SW 1271 (cell line): Measurements from ENCODE around the gene ITPKB.
"Not testable (repeated sequence)": the region's sequence is repeated elsewhere in the genome, so short reads cannot be mapped to it uniquely, and the experiment has no call there.

ENCODE experiments used
- DNase-seq, 2 experiments: peaks; one replicate each; lab custom pipeline; 2025; lab: John Stamatoyannopoulos, UW

Gene ITPKB

DNA sequence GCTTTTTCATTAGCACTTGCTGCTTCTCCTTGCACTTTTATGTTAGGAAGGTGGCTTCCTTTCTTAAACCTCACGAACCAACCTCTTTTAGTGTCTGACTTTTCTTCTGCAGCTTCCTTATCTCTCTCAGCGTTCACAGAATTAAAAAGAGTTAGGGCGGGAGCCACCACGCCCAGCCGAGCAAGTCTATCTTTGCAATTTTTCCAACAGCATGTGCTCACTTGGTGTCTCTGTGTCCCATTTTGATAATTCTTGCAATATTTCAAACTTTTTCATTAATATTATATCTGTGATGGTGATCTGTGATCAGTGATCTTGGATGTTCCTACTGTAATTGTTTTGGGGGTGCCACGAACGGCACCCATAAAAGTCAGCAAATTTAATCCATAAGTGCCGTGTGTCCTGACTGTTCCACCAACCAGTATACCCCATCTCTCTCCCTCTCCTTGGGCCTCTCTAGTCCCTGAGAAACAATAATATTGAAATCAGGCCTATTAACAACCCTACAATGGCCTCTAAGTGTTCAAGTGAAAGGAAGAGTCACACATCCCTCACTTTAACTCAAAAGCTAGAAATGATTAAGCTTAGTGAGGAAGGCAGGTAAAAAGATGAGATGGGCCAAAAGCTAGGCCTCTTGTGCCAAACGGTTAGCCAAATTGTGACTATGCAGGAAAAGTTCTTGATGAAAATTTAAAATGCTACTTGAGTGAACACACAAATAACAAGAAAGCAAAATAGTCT lies 15.9 kb upstream of the ITPKB start:
- DNase-seq, result no peak

DNA sequence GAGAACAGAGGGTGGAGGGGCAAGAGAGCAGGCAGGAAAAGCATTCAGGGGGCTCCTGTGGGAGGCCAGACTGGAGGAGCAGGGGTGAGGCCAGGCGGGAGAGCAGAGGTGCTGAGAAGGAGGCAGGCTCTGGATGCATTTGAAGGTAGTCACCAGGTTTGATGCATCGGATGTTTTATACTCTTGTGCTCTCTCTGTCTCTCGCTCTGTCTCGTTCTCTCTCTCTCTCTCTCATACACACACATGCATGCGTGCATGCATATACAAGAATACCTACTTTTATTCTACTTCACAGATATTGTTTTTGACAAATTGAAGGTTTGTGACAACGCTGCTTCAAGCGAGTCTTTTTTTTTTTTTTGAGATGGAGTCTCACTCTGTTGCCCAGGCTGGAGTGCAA lies 15.0 kb upstream of the ITPKB start:
- no peak for DNase-seq

DNA sequence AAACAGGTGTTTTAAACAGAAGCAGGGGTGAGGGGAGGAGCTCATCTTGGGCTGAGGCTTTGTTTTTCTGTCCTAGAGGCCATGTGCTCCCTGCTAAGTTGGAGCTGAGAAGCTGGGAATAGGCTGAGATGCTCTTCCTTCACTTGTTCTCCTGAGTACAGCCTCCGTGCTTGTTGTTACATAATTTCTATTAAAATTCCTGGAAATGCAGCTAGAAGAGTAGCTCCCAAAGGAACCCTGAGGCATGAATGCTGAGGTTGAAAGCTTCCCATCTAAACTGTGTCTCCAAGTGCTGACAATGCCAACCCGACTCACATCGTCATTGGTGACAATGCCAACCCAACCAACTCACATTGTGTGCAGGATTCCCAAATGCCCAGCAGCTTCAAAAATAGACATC lies 12.6 kb upstream of the ITPKB start:
- DNase-seq, result no peak

DNA sequence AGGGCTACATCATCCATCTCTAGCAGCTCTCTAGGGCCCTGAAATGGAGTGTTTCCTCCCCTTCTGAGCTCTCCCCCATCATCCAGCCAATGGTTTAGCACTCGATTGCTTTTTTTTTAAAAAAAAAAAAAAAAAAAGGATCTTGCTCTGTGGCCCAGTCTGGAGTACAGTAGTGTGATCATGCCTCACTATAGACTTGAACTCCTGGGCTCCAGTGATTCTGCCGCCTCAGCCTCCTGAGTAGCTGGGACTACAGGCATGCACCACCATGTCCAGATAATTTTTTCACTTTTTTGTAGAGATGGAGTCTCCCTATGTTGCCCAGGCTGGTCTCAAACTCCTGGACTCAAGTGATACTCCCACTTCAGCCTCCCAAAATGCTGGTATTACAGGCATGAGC lies 12.1 kb upstream of the ITPKB start:
- DNase-seq, result no peak

DNA sequence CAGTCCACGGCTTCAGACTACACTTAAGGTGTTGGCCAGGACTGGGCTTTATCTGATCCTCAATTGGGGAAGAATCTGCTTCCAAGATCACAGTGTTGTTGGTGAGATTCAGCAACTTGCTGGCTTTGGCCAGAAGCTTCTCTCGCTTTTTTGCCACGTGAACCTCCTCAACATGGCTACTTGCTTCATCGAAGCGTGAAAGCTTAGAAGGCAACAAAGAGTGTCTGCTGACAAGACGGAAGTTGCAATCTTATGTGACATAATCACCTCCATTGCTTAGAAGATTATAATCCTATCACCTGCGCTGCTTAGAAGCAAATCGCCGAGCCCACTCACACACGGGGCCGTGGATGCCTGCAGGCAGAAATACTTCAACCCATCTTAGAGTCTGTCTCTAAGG lies 10.4 kb upstream of the ITPKB start:
- DNase-seq, result no peak

DNA sequence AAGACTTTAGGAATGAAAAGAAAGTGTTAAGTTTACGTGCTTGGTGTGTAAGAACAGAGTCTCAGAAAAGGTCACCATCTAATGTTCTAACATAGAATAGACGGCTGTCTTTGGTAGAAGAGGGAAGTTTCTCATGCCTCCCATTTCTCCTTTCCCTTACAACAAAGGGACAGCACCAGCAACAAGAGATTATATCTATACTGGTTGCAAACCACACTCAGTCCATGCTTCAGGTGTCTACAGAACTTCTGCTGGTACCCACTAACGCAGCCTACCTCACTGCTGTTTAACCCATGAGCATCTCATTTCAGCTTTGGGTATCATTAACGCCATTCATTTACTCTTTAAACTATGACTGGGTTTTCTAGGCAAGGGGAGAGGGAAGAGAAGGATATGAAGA lies 9.2 kb upstream of the ITPKB start:
- no peak for DNase-seq

DNA sequence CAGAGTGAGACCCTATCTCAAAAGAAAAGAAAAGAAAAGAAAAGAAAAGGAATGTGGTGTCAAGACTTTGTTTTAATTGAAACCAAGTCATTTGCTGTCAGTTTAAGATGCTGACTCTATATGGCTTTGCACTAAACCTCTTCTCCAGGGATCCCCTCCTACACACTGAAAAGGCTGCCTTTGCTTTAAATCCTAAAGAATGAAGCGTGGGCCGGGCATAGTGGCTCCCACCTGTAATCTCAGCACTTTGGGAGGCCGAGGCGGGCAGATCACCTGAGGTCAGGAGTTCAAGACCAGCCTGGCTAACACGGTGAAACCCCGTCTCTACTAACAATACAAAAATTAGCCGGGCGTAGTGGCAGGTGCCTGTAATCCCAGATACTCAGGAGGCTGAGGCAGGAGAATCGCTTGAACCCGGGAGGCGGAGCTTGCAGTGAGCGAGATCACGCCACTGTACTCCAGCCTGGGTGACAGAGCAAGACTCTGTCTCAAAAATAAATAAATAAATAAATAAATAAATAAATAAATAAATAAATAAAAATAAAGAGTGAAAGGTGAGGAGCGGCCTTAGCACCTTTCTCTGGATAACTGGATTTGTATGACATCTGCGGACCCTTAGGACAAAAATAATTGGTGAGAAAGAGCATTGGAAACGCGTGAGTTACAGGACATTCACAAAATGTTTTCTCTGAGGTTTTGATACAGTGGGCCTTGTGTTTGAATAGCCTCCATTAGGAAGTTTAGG lies 8.6 kb upstream of the ITPKB start:
- not testable (repeated sequence) for DNase-seq

DNA sequence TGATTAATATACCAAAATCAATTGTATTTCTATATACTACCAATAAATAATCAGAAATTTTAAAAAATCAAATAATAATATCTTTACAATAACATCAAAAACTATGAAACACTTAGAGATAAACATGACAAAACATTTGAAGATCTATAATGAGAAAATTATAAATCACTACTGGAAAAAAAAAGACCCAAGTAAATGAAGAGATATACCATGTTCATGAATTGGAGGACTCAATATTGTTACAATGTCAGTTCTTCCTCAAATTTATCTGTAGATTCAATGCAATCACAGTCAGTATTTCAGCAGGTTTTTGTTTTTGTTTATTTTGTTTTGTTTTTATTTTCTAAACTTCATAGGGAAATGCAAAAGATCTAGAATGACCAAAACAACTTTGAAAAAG lies 4.2 kb upstream of the ITPKB start:
- no peak for DNase-seq

DNA sequence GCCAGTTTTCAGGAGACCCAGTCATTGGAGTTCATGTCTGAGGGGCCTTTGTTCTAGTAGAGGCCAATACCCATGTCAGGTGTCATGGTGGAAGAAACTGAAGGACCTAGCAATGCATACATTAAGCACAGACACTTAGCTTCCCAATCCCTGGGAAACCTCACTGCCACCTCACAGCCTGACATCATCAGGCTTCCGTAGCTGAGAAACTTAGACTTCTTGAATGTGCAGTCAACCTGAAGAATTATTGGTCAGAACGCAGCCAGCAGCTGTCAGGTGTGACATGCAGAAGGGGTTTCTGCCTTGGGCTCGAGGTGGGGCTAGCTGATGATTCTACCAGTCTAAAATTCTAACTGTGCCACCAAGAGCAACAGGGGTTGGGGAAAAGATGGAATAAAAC lies 1.9 kb upstream of the ITPKB start:
- no peak for DNase-seq

DNA sequence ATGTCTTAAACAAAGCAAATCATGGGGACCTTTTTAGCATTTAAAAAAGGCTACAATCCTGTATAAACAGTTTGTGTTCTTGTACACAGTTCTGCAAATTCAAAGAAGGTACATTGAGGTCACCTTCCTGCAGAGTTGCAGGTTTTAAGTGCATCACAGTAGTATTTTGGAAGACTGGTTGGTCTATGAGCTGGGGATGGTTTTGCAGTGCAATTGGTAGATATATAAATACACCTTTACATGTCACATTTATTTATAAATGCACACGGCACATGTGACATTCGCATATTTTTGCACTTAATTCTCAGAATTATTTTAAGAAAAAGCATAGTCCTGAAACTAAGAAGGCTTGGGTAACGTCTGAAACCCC lies 599 bp upstream of the ITPKB start:
- DNase-seq, result no peak

DNA sequence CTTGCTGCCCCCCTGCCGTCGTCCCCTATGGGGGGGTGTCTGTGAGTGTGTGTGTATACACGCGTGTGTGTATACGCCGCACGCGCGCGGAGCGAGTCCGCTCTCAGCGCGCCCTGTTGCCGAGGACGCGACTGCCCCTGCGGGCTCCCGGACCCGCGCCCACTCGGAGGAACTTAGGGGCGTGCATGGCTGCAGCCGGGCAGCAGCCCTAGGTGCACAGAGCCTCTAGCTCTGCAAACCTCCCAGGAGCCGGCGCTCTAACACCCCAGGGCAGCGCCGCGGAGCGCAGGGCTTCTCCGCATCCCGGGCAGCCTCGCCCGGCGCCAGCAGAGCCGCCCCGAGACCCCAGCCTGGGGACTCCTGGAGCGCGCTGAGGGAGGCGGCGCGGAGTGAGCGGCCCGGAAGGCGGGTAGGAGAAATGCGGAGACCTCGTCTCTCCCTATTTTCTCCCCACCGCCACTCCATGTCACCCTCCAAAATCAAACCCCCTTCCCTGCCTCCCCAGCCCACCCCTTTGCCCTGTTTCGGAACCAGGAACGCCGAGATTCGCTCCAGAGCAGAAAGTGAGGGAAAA lies 574 bp downstream of the ITPKB start:
- DNase-seq, result no peak

DNA sequence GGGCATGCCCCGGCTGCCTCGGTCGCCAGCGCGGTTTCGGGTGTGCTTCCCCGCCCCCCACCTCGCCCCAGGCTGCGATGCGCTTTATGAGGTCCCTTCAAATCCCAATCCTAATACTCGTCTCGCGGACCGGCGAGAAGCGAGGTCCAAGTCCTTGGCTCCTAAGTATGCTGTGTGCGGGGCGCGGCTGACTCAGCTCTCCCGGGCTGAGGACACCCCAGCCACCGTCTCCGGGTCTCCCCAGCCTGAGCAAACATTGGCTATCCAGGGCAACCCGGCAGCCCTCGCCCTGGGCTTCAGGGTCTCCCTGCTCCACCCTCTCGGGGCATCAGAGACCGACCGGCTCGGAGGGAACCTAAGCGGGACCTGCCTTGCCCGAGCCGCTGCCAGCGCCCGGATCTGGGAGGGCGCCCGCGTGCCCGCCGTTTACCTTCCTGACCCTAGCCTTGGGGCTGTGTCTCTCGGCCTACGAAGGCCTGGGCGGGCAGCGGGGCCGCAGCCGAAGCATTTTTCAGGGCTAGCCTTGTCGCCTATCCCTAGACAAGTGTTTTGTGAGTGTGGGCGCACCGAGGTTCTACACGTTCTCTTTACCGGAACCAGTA lies 1.2 kb downstream of the ITPKB start:
- peak in 1 of 2 experiments; percentile 23 for DNase-seq

DNA sequence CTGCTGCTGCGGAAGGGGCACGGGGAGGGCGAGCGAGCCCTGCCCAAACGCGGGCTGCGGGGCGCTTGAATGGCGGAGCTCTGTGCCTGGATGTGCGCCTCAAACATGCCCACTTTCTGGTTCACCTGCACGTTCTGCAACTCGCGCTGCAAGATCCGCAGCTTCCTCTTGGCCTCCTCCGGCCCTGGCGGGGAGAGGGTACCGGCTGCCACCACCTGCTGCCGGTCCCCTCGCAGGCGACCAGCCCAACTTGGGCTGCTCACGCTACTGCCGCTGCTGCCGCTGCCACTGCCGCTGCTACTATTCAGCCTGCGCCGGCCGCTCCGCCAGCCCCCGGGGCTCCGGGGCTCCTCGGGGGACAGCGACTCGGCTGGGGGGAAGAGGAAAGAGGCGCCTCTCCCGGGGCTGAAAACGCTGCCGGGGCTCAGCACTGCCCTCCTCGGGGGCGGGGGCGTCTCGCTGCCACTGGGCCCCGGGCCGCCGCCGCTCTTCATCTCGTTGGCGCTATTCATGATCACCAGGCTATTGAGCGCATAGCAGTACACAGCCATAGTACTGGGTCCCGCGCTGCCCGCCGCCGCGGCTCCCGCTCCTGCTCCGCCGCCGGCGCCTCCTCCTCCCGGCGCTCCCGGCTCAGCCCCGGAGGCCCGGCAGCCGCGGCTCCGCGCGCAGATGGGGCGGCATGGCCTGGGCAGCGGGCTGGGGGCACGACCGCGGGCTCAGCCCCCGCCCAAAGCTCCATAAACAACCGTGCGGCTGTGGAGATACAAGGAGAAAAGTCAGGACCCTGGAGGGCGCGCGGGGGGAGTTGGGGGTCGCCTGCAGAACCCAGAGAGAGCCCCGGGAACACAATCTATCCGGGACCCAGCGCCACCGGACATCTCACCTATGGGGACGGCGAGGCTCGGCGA lies 1.9 kb downstream of the ITPKB start:
- DNase-seq, result no peak

DNA sequence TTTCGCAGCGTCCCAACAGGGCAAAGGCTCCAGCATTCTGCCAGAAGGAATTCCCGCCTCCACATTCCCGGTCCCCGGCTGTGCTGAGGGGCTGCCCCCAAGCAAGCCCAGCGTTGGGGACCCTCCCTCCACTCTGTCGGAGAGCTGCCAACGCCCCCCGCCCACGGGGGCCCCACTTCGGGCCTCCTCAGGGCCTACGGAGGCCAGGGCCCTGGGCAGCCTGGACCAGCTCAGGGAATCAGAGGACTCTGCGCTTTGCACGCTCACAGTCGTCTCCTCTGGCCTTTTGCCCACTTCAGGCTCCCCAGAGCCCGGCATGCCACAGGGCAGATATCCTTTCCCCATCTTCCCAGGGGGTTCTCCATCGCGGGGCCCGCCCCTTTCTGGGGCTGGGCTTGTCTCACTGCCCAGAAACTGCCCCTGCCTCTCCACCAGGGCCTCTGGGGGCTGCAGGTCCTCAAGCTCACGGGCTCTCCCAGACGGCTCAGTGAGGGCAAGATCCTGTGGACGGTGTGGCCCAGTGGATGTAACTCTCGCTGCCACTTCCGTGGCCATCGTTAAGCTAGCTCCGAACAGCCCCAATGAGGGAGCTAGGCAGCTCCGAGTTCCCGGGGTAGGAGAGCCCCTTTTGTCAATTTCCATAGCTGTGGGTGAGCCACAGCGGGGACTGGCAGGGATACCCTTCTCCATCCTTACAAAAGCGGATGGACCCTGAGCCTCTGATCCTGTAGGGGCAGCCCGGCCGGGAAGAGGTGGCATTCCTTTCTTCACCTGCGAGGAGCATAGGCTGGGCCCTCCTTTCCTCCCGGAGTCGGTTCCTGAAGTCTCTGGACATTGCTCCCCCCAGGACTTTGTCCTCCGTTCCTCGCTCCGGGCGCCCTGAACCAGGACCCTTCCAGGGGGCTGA lies 2.8 kb downstream of the ITPKB start:
- DNase-seq, result no peak

DNA sequence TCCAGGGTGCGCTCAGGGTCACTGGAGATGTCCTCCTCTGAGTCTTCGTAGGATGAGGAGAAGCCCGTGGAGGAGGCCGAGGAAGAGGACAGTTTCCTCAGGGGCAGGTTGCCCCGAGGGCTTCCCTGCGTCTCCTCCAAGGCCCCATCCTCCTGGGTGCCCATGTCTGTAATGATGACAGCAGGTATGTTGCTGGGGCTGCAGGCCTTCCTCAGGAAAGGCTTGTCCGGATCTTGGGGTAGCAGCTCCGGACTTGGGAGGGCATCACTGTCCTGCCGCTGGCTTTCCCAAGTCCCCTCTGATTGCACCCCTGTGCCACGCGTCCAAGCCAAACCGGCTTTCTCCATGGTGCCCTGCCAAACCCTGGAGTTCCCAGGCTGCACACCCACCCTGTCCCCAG lies 3.5 kb downstream of the ITPKB start:
- DNase-seq, result no peak

DNA sequence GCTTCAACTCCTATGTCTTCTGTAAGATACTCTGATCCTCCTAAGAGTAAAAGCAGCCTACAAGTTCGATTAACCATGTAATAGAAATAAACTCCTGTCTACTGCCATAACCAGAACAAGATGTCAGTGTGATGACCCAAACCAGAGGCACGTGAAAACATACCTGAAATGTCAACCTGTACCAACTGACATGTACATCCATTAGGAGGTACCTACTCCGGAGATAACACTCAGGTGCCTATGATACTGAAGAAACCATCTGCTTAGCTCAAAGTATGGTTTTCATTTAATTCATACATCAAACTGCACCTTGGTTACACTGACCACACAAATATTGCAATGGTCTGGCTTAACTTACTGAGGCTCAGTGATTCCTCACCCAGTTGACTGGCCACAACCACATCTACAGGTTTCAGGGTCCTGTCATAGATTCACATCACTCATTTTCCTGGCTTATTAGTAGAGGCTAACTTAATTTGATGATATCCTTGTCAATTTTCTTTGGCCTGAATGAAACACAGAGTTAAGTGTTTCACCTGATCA lies 4.4 kb downstream of the ITPKB start:
- no peak for DNase-seq

DNA sequence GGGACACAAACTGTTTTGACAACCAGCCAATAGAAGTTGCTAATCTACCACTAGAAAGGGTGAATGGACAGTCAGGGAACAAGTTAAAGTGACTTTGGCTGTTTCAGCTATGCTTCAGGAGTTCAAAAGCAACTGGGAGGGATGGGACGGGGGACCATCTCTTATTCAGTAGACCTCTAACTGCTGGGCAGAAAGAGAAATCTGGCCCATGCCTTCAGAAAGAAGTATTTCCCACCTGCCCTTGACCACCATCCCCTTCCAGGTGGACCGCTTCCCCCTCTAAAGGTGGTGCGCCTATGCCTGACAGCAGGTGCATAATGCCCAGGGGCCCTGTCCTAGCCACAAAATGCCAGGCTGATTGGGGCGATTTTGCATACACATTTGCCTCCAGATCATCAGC lies 5.2 kb downstream of the ITPKB start:
- no peak for DNase-seq

DNA sequence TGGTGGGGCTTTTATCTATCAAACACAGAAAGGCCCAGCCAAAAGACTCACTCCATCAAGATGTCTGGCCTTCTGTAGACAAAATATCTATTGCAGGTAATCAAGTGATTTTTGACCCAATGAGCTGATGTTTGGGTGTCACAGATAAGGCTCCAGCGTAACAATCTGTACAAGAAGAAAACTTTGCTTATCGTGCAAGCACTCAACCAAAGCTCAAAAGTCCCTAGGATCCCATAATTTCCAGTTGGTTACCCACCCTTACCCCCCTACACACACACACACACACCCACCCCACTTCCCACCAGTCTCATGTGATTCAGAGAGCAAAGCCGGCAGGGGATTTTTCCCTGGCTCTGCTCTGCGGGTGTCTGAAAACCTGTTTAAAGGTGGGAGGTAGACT lies 5.8 kb downstream of the ITPKB start:
- no peak for DNase-seq

DNA sequence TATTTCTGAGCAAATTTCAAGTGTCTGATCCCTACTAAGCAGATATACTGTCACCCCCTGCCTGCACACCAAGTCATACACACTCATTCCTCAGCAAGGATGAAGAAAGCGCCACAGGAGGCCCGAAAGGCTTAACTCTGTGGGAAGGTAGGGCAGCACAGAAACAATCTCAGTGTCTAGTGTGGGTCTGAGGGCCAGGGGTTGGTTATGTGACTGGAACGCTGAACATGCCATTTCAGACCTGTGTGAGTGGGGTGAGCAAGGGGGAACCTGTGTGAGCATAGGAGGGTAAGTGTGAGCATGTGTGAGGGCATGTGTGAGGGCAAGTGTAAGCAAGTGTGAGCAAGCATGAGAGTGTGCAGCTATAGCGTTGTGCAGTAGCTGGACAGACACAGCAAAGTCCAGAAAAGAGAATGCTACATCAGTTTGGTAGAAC lies 6.2 kb downstream of the ITPKB start:
- no peak for DNase-seq

DNA sequence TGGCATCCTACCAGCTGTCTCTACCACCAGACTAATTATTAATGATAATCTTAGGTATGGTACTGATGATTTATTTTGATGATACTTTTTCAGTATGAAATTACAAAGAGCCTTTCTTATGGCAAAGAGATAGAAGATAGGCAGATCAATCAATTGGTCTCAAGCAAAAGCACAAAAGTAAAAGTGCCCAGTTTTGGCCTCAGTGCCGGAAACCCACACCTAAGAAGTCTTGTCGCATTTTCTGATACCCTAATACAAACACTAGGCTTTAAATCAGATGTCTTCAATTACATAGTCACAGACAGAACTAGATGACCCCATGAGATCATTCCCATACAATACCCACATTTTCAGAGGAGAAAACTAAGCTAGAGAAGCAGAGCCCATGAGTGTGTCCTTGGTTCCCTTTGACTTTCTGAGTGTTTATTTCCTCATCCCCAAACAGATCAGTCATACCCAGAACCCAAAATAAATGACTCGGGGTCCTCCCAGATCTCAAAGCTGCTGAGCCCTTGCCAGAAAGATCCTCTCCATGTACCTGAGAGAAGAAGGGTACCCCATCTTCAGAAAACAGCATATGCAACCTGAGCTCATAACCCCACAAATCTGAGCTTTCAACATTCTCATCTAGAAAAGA lies 7.7 kb downstream of the ITPKB start:
- DNase-seq, result no peak
